DOHH2 (cell line): ENCODE data around the gene MIA.

Experiments used
- CTCF ChIP-seq: fragments of 200-600 bp; sonication (generic); IDR thresholded peaks from one replicate; pipeline ENCODE4 v1.5.1; 2014; ENCODE audit warnings: antibody characterized with exemption, mild to moderate bottlenecking, low read depth, low read length; ENCODE audit not compliant: poor library complexity, severe bottlenecking
- EZH2phosphoT487 ChIP-seq: fragments of 200-600 bp; sonication (generic); IDR thresholded peaks from 2 replicates; pipeline ENCODE4 v1.6.1; 2017; ENCODE audit warnings: borderline replicate concordance, mild to moderate bottlenecking, antibody characterized with exemption, low read length, moderate library complexity, mixed read lengths

GRCh38 chr19:40741527-40742390, 33.6 kb upstream of the MIA start:
- TF ChIP-seq CTCF (no peak), EZH2phosphoT487 (no peak)
